KMS-11 (cell line): Measurements from ENCODE around the gene ADAMTSL2.

ENCODE experiments used
- H2AFZ ChIP-seq: fragments of 200-600 bp; sonication (generic); 2 replicates; pipeline ENCODE4 v1.6.1; 2016; ENCODE audit warnings: antibody characterized with exemption, mixed run types, low read depth
- H3K27ac ChIP-seq: fragments of 200-600 bp; sonication (generic); 2 replicates; pipeline ENCODE4 v1.6.1; 2016; ENCODE audit warnings: mild to moderate bottlenecking, mixed run types
- H3K27me3 ChIP-seq: fragments of 200-600 bp; sonication (generic); 2 replicates; pipeline ENCODE4 v1.6.1; 2017; ENCODE audit warnings: mild to moderate bottlenecking, low read depth, mixed run types, moderate library complexity; ENCODE audit not compliant: insufficient read depth
- H3K36me3 ChIP-seq: fragments of 200-600 bp; sonication (generic); 2 replicates; pipeline ENCODE4 v1.6.1; 2017; ENCODE audit warnings: mild to moderate bottlenecking, mixed run types; ENCODE audit not compliant: insufficient read depth
- H3K4me1 ChIP-seq: fragments of 200-600 bp; sonication (generic); 2 replicates; pipeline ENCODE4 v1.6.1; 2016; ENCODE audit warnings: mild to moderate bottlenecking, low read depth, mixed run types; ENCODE audit not compliant: poor library complexity, severe bottlenecking
- H3K4me2 ChIP-seq: fragments of 200-600 bp; sonication (generic); 2 replicates; pipeline ENCODE4 v1.7.0; 2016; ENCODE audit warnings: mild to moderate bottlenecking, mixed run types
- H3K4me3 ChIP-seq: fragments of 200-600 bp; sonication (generic); IDR thresholded peaks from 2 replicates; pipeline ENCODE4 v1.6.1; 2017; ENCODE audit warnings: low read depth, low read length, mixed read lengths; ENCODE audit not compliant: insufficient read depth
- H3K79me2 ChIP-seq: fragments of 200-600 bp; sonication (generic); 2 replicates; pipeline ENCODE4 v1.6.1; 2016; ENCODE audit warnings: low read depth, mixed run types; ENCODE audit not compliant: insufficient read depth
- H3K9ac ChIP-seq: fragments of 200-600 bp; sonication (generic); 2 replicates; pipeline ENCODE4 v1.6.1; 2016; ENCODE audit warnings: mild to moderate bottlenecking, mixed run types
- H4K20me1 ChIP-seq: fragments of 200-600 bp; sonication (generic); 2 replicates; pipeline ENCODE4 v1.6.1; 2016; ENCODE audit warnings: mild to moderate bottlenecking, mixed run types; ENCODE audit not compliant: insufficient read depth
- CTCF ChIP-seq: fragments of 200-600 bp; sonication (generic); conservative IDR thresholded peaks from 2 replicates; pipeline ENCODE4 v1.6.1; 2017; ENCODE audit warnings: low read depth, mild to moderate bottlenecking, antibody characterized with exemption, low read length, moderate library complexity, mixed read lengths

The ADAMTSL2 gene

GRCh38 chr9:133529874-133530273, 4.6 kb upstream of the ADAMTSL2 start:
- Histone ChIP-seq H2AFZ (no peak overlapping the region), H3K9ac (no peak overlapping the region), H3K36me3 (no peaks in the 10 kb centered on the region), H3K27ac (no peak overlapping the region), H3K4me3 (no peak overlapping the region), H3K4me2 (no peak overlapping the region), H3K79me2 (no peaks in the 10 kb centered on the region), H4K20me1 (no peaks in the 10 kb centered on the region), H3K4me1 (no peaks in the 10 kb centered on the region), H3K27me3 (peaks cover 93% of the 10 kb centered on the region)
- TF ChIP-seq CTCF = no peak

- no peaks in the 10 kb centered on the region for H3K4me1 ChIP-seq
- H3K27me3 ChIP-seq = peaks cover 90% of the 10 kb centered on the region
Observed at GRCh38 chr9:133531293-133531692, 3.2 kb upstream of the ADAMTSL2 start.

GRCh38 chr9:133532937-133533668, 1.4 kb upstream of the ADAMTSL2 start:
- no peaks in the 10 kb centered on the region for H3K79me2 ChIP-seq
- H3K9ac ChIP-seq = no peak overlapping the region

More at GRCh38 chr9:133531293-133531692, 3.2 kb upstream of the ADAMTSL2 start:
- Histone ChIP-seq H3K9ac (no peak overlapping the region), H3K79me2 (no peaks in the 10 kb centered on the region), H3K4me3 (no peak overlapping the region), H3K27ac (no peak overlapping the region), H2AFZ (no peak overlapping the region), H3K36me3 (no peaks in the 10 kb centered on the region), H3K4me2 (no peak overlapping the region), H4K20me1 (no peaks in the 10 kb centered on the region)
- TF ChIP-seq CTCF = no peak

GRCh38 chr9:133533857-133534256, 647 bp upstream of the ADAMTSL2 start:
- Histone ChIP-seq H3K4me3 (no peak overlapping the region), H2AFZ (no peak overlapping the region), H3K79me2 (no peaks in the 10 kb centered on the region), H3K9ac (no peak overlapping the region), H4K20me1 (no peaks in the 10 kb centered on the region), H3K4me1 (no peaks in the 10 kb centered on the region), H3K36me3 (no peaks in the 10 kb centered on the region), H3K27me3 (peaks cover 91% of the 10 kb centered on the region), H3K27ac (no peak overlapping the region), H3K4me2 (no peak overlapping the region)
- no peak for TF ChIP-seq CTCF

More at GRCh38 chr9:133532937-133533668, 1.4 kb upstream of the ADAMTSL2 start:
- Histone ChIP-seq H3K27me3 (peaks cover 92% of the 10 kb centered on the region), H3K4me1 (no peaks in the 10 kb centered on the region), H2AFZ (no peak overlapping the region), H3K4me3 (no peak overlapping the region), H3K27ac (no peak overlapping the region), H3K4me2 (no peak overlapping the region), H3K36me3 (no peaks in the 10 kb centered on the region), H4K20me1 (no peaks in the 10 kb centered on the region)
- peak; percentile 45; the same call in 1 of the 2 replicates for TF ChIP-seq CTCF
